HepG2 (cell line): ENCODE measurements around the gene LOXL3. TPM values are rescaled to one million over a fixed set of nuclear protein-coding genes. Genes with fewer than 3 reads are reported as not detected.
A peak's percentile ranks its signal among the peaks of the same experiment; 100 is the strongest.

Experiments
- EED ChIP-seq: sonication (generic); formaldehyde crosslinking; IDR thresholded peaks from 2 replicates; pipeline ENCODE4 v1.5.0; 2020; ENCODE audit warnings: mild to moderate bottlenecking, missing genetic modification reagents
- FOXA3 ChIP-seq: IDR thresholded peaks from 2 replicates; pipeline ENCODE4 v1.6.1; 2016; ENCODE audit warnings: missing genetic modification reagents, missing compliant biosample characterization
- HNRNPUL1 ChIP-seq: fragments of 200-400 bp; formaldehyde crosslinking; IDR thresholded peaks from 2 replicates; pipeline ENCODE4 v1.6.1; 2017; ENCODE audit warnings: low read depth, mild to moderate bottlenecking, low read length, moderate library complexity
- KDM1A ChIP-seq: IDR thresholded peaks from 2 replicates; pipeline ENCODE4 v1.6.1; 2016; ENCODE audit warnings: missing compliant biosample characterization
- NRL ChIP-seq: sonication (generic); formaldehyde crosslinking; IDR thresholded peaks from 2 replicates; pipeline ENCODE4 v1.5.0; 2020; ENCODE audit warnings: missing genetic modification reagents, mild to moderate bottlenecking, moderate library complexity, borderline replicate concordance
- RXRB ChIP-seq: IDR thresholded peaks from 2 replicates; pipeline ENCODE4 v1.6.1; 2016; ENCODE audit warnings: borderline replicate concordance, missing genetic modification reagents, missing compliant biosample characterization
- SIN3B ChIP-seq: fragments of 150-350 bp; IDR thresholded peaks from 2 replicates; pipeline ENCODE4 v1.6.1; 2014; ENCODE audit warnings: low read length
- YEATS2 ChIP-seq: sonication (generic); formaldehyde crosslinking; IDR thresholded peaks from 2 replicates; pipeline ENCODE4 v1.4.0; 2020; ENCODE audit warnings: missing genetic modification reagents, borderline replicate concordance
- ZNF343 ChIP-seq: sonication (generic); formaldehyde crosslinking; IDR thresholded peaks from 2 replicates; pipeline ENCODE4 v1.4.0; 2020; ENCODE audit warnings: mild to moderate bottlenecking, missing genetic modification reagents
- ZNF431 ChIP-seq: sonication (generic); formaldehyde crosslinking; IDR thresholded peaks from 2 replicates; pipeline ENCODE4 v1.9.0; 2022; ENCODE audit warnings: missing genetic modification reagents, low read depth, mild to moderate bottlenecking, borderline replicate concordance
- ZNF557 ChIP-seq: sonication (generic); formaldehyde crosslinking; IDR thresholded peaks from 2 replicates; pipeline ENCODE4 v1.4.0; 2020; ENCODE audit warnings: missing genetic modification reagents
- ZNF558 ChIP-seq: sonication (generic); formaldehyde crosslinking; IDR thresholded peaks from 2 replicates; pipeline ENCODE4 v1.9.0; 2022; ENCODE audit warnings: mild to moderate bottlenecking, missing genetic modification reagents, borderline replicate concordance
- polyA plus RNA-seq, 8 experiments: library from polyadenylated mRNA; depleted of rRNA in 3 of 8; stranded (reverse) in 7 of 8; unstranded in 1 of 8; fragments of >200 nt; fragmentation: Illumina TruSeq in 4 of 8; extraction: Trizol in 4 of 8; gene quantifications; 2 replicates each; pipeline versions ENCODE4 v1.2.1 to v1.2.3, GENCODE V29; 2011 to 2016; ENCODE audit warnings: low read depth in 4 of 8, missing spikeins in 1 of 8, mixed read lengths in 1 of 8; ENCODE audit not compliant: insufficient read depth in 1 of 8
- total RNA-seq, 5 experiments: library from RNA; depleted of rRNA; stranded (reverse); fragments of >200 nt; fragmentation: Illumina TruSeq; extraction: Trizol; gene quantifications; 2 replicates each; pipeline ENCODE4 v1.2.3, GENCODE V29; 2016; ENCODE audit warnings: low read depth in 1 of 5
- TF ChIP-seq, protein P1 (sequence below), 2 experiments: sonication (generic) in 1 of 2; formaldehyde crosslinking in 1 of 2; IDR thresholded peaks; 2 replicates each; pipeline versions ENCODE4 v1.4.0 to v1.6.1; 2016 to 2020; ENCODE audit warnings: borderline replicate concordance in 1 of 2, low read depth in 1 of 2, mild to moderate bottlenecking in 1 of 2, missing genetic modification reagents in 1 of 2
- TF ChIP-seq, protein P2 (sequence below): sonication (generic); formaldehyde crosslinking; IDR thresholded peaks from 2 replicates; pipeline ENCODE4 v1.4.0; 2020; ENCODE audit warnings: missing genetic modification reagents
- TF ChIP-seq, protein P3 (sequence below): sonication (generic); formaldehyde crosslinking; conservative IDR thresholded peaks from 2 replicates; pipeline ENCODE4 v1.8.0; 2022; ENCODE audit warnings: missing genetic modification reagents
- TF ChIP-seq, protein P4 (sequence below): sonication (generic); formaldehyde crosslinking; IDR thresholded peaks from 2 replicates; pipeline ENCODE4 v1.4.0; 2020; ENCODE audit warnings: missing genetic modification reagents
- TF ChIP-seq, protein P5 (sequence below): sonication (generic); formaldehyde crosslinking; IDR thresholded peaks from 2 replicates; pipeline ENCODE4 v1.4.0; 2020; ENCODE audit warnings: mild to moderate bottlenecking, missing genetic modification reagents
- TF ChIP-seq, protein P6 (sequence below): IDR thresholded peaks from 2 replicates; pipeline ENCODE4 v1.6.1; 2016; ENCODE audit warnings: mild to moderate bottlenecking

LOXL3 gene
- total and polyA plus RNA-seq, 2 of the 13 experiments (the other 11 are each of a cell fraction or from before 2014, with no cell fraction given): 0.55 to 6.5 TPM

DNA sequence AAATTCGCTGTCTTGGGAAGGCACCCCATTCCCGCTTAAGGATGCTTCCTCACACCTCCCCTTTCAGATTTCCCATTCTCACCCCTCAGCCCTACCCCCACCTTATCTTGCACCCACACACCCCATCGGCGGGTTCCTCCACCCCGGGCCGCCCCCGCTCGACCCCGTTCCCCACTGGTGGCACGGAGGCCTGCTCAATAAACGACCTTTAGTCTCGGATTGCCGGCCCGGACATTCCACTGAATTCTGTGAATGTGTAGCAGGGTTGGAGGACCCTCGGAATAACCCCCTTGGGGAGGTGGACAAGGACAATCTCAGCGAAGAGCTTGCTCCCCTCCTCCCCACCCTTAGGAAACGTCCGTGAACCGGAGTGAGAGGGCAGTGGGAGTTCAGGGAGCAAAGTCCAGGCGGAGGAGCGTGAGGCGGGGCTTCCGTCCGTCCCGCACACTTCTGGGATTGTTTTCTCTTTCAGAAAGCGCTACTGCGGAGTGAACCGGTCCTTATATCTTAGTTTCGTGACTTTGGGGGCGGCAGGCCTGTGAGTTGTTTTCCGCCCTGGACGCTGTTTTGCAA is 51.5 kb downstream of the LOXL3 start (continued):
- TF ChIP-seq, protein P1, sequence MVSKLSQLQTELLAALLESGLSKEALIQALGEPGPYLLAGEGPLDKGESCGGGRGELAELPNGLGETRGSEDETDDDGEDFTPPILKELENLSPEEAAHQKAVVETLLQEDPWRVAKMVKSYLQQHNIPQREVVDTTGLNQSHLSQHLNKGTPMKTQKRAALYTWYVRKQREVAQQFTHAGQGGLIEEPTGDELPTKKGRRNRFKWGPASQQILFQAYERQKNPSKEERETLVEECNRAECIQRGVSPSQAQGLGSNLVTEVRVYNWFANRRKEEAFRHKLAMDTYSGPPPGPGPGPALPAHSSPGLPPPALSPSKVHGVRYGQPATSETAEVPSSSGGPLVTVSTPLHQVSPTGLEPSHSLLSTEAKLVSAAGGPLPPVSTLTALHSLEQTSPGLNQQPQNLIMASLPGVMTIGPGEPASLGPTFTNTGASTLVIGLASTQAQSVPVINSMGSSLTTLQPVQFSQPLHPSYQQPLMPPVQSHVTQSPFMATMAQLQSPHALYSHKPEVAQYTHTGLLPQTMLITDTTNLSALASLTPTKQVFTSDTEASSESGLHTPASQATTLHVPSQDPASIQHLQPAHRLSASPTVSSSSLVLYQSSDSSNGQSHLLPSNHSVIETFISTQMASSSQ (IDR thresholded peaks at IDR 0.05; ENCODE audit: low read depth): no peak
- TF ChIP-seq, protein P1 (CRISPR knock-in tag; IDR thresholded peaks at IDR 0.05; ENCODE audit: borderline replicate concordance): 0 out of 2 replicates have a peak, but pooled peaks have one; percentile 55
- no peak for TF ChIP-seq ZNF343 (CRISPR knock-in tag)
- TF ChIP-seq ZNF557 (CRISPR knock-in tag): peak; percentile 72; the same call in 1 of the 2 replicates
- TF ChIP-seq, protein P2, sequence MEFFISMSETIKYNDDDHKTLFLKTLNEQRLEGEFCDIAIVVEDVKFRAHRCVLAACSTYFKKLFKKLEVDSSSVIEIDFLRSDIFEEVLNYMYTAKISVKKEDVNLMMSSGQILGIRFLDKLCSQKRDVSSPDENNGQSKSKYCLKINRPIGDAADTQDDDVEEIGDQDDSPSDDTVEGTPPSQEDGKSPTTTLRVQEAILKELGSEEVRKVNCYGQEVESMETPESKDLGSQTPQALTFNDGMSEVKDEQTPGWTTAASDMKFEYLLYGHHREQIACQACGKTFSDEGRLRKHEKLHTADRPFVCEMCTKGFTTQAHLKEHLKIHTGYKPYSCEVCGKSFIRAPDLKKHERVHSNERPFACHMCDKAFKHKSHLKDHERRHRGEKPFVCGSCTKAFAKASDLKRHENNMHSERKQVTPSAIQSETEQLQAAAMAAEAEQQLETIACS (CRISPR knock-in tag): no peak
- peak; percentile 73 for TF ChIP-seq FOXA3 (CRISPR knock-in tag)
- peak; percentile 33; the same call in 1 of the 2 replicates for TF ChIP-seq YEATS2
- TF ChIP-seq RXRB (CRISPR knock-in tag): peak; percentile 99
- TF ChIP-seq, protein P3, sequence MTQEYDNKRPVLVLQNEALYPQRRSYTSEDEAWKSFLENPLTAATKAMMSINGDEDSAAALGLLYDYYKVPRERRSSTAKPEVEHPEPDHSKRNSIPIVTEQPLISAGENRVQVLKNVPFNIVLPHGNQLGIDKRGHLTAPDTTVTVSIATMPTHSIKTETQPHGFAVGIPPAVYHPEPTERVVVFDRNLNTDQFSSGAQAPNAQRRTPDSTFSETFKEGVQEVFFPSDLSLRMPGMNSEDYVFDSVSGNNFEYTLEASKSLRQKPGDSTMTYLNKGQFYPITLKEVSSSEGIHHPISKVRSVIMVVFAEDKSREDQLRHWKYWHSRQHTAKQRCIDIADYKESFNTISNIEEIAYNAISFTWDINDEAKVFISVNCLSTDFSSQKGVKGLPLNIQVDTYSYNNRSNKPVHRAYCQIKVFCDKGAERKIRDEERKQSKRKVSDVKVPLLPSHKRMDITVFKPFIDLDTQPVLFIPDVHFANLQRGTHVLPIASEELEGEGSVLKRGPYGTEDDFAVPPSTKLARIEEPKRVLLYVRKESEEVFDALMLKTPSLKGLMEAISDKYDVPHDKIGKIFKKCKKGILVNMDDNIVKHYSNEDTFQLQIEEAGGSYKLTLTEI: no peak
- TF ChIP-seq HNRNPUL1: no peak
- no peak for TF ChIP-seq NRL (CRISPR knock-in tag)
- TF ChIP-seq ZNF431 (CRISPR knock-in tag): no peak
- no peak for TF ChIP-seq EED (CRISPR knock-in tag)
- no peak for TF ChIP-seq ZNF558
- TF ChIP-seq, protein P4, sequence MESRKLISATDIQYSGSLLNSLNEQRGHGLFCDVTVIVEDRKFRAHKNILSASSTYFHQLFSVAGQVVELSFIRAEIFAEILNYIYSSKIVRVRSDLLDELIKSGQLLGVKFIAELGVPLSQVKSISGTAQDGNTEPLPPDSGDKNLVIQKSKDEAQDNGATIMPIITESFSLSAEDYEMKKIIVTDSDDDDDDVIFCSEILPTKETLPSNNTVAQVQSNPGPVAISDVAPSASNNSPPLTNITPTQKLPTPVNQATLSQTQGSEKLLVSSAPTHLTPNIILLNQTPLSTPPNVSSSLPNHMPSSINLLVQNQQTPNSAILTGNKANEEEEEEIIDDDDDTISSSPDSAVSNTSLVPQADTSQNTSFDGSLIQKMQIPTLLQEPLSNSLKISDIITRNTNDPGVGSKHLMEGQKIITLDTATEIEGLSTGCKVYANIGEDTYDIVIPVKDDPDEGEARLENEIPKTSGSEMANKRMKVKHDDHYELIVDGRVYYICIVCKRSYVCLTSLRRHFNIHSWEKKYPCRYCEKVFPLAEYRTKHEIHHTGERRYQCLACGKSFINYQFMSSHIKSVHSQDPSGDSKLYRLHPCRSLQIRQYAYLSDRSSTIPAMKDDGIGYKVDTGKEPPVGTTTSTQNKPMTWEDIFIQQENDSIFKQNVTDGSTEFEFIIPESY (CRISPR knock-in tag): peak; percentile 34; the same call in 1 of the 2 replicates
- no peak for TF ChIP-seq SIN3B
- TF ChIP-seq, protein P5, sequence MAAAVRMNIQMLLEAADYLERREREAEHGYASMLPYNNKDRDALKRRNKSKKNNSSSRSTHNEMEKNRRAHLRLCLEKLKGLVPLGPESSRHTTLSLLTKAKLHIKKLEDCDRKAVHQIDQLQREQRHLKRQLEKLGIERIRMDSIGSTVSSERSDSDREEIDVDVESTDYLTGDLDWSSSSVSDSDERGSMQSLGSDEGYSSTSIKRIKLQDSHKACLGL: no peak
- TF ChIP-seq KDM1A (CRISPR knock-in tag): peak; percentile 37; the same call in 1 of the 2 replicates
- TF ChIP-seq, protein P6, sequence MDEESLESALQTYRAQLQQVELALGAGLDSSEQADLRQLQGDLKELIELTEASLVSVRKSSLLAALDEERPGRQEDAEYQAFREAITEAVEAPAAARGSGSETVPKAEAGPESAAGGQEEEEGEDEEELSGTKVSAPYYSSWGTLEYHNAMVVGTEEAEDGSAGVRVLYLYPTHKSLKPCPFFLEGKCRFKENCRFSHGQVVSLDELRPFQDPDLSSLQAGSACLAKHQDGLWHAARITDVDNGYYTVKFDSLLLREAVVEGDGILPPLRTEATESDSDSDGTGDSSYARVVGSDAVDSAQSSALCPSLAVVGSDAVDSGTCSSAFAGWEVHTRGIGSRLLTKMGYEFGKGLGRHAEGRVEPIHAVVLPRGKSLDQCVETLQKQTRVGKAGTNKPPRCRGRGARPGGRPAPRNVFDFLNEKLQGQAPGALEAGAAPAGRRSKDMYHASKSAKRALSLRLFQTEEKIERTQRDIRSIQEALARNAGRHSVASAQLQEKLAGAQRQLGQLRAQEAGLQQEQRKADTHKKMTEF (CRISPR knock-in tag): peak; percentile 49; the same call in 1 of the 2 replicates
